K562 (cell line): ENCODE data around the gene CCDC106. TPM values are rescaled to one million over a fixed set of nuclear protein-coding genes. Genes with fewer than 3 reads are reported as not detected.
A peak's percentile ranks its signal among the peaks of the same experiment; 100 is the strongest.

Experiments
- CC2D1A ChIP-seq: fragments of 450-650 bp; IDR thresholded peaks from 2 replicates; pipeline ENCODE4 v1.6.1; 2017; ENCODE audit warnings: mild to moderate bottlenecking
- FIP1L1 ChIP-seq: fragments of 200-400 bp; formaldehyde crosslinking; IDR thresholded peaks from 2 replicates; pipeline ENCODE4 v1.6.1; 2018; ENCODE audit warnings: mild to moderate bottlenecking, low read depth, low read length; ENCODE audit not compliant: poor library complexity, severe bottlenecking
- FOXP1 ChIP-seq: sonication (generic); formaldehyde crosslinking; IDR thresholded peaks from 2 replicates; pipeline ENCODE4 v1.8.0; 2022; ENCODE audit warnings: mild to moderate bottlenecking, missing genetic modification reagents
- KLF6 ChIP-seq: fragments of 250-450 bp; sonication (Bioruptor Pico); IDR thresholded peaks from 2 replicates; pipeline ENCODE4 v1.4.0; 2020; ENCODE audit warnings: mild to moderate bottlenecking, moderate library complexity, borderline replicate concordance
- NFIX ChIP-seq: fragments of 250-450 bp; sonication (Bioruptor Pico); IDR thresholded peaks from 2 replicates; pipeline ENCODE4 v1.4.0; 2020; ENCODE audit warnings: low read depth, mild to moderate bottlenecking, moderate library complexity
- PHF8 ChIP-seq: fragments of 200-600 bp; sonication (generic); IDR thresholded peaks from 2 replicates; pipeline ENCODE4 v1.6.1; 2012; ENCODE audit warnings: mixed run types, mild to moderate bottlenecking, inconsistent platforms, low read length, moderate library complexity, borderline replicate concordance
- PRPF4 ChIP-seq: fragments of 200-400 bp; formaldehyde crosslinking; IDR thresholded peaks from one replicate; pipeline ENCODE4 v1.6.1; 2017; ENCODE audit warnings: low read length, low read depth, mild to moderate bottlenecking; ENCODE audit not compliant: insufficient read depth, poor library complexity, severe bottlenecking
- ZNF586 ChIP-seq: fragments of 450-650 bp; formaldehyde crosslinking; conservative IDR thresholded peaks from 2 replicates; pipeline ENCODE4 v1.4.0; 2020; ENCODE audit warnings: mild to moderate bottlenecking, moderate library complexity
- polyA plus RNA-seq, 8 experiments: library from polyadenylated mRNA; depleted of rRNA in 4 of 8; stranded (reverse) in 5 of 8; unstranded in 3 of 8; fragments of >200 nt; fragmentation: Nextera tagmentation in 2 of 8; fragmentation: Illumina TruSeq in 1 of 8; extraction: Ambion mirVana in 2 of 8; extraction: Trizol in 1 of 8; gene quantifications; 2 replicates each; pipeline versions ENCODE4 v1.2.1 to v1.2.3, GENCODE V29; 2011 to 2014; ENCODE audit warnings: inconsistent platforms in 1 of 8, missing spikeins in 1 of 8
- total RNA-seq, 7 experiments: library from RNA; depleted of rRNA in 6 of 7; stranded (reverse); fragments of >200 nt in 6 of 7; fragmentation: Illumina TruSeq in 2 of 7; extraction: Trizol in 2 of 7; gene quantifications; 2 replicates each; pipeline versions ENCODE4 v1.2.1 to v1.2.3, GENCODE V29; 2011 to 2021; ENCODE audit warnings: low replicate concordance in 1 of 7
- TF ChIP-seq, protein P1 (sequence below), 3 experiments: fragments of 200-800 bp in 1 of 3; fragments of 250-450 bp in 1 of 3; fragments of 450-650 bp in 1 of 3; sonication (Bioruptor Pico) in 1 of 3; sonication (Bioruptor generic) in 1 of 3; formaldehyde crosslinking in 1 of 3; IDR thresholded peaks; 2 replicates each; pipeline versions ENCODE4 v1.6.1 to v1.8.0; 2016 to 2022; ENCODE audit warnings: mild to moderate bottlenecking in 2 of 3, missing genetic modification characterization in 2 of 3, missing compliant biosample characterization in 1 of 3, moderate library complexity in 1 of 3
- TF ChIP-seq, protein P2 (sequence below), 2 experiments: IDR thresholded peaks; 2 replicates each; pipeline ENCODE4 v1.6.1; 2011; ENCODE audit warnings: borderline replicate concordance in 1 of 2, control low read depth in 1 of 2, low read depth in 1 of 2, low read length in 1 of 2, mild to moderate bottlenecking in 1 of 2, mixed read lengths in 1 of 2, moderate library complexity in 1 of 2; ENCODE audit not compliant: insufficient read depth in 1 of 2, insufficient read length in 1 of 2, poor library complexity in 1 of 2, severe bottlenecking in 1 of 2; ENCODE audit errors: extremely low read depth in 1 of 2
- TF ChIP-seq, protein P3 (sequence below): fragments of 250-450 bp; sonication (Bioruptor Pico); IDR thresholded peaks from 2 replicates; pipeline ENCODE4 v1.4.0; 2020; ENCODE audit warnings: borderline replicate concordance
- TF ChIP-seq, protein P4 (sequence below): sonication (generic); formaldehyde crosslinking; IDR thresholded peaks from 2 replicates; pipeline ENCODE4 v1.8.1; 2023; ENCODE audit warnings: mild to moderate bottlenecking, missing genetic modification reagents
- TF ChIP-seq, protein P5 (sequence below): fragments of 450-650 bp; IDR thresholded peaks from 2 replicates; pipeline ENCODE4 v1.6.1; 2014; ENCODE audit warnings: low read depth, mild to moderate bottlenecking, moderate library complexity, borderline replicate concordance

Gene CCDC106
- total and polyA plus RNA-seq, 9 of the 15 experiments (the other 6 are each of a cell fraction or from before 2014, with no cell fraction given): 0.10 to 27.5 (median 15.0) TPM; not detected in 1

DNA sequence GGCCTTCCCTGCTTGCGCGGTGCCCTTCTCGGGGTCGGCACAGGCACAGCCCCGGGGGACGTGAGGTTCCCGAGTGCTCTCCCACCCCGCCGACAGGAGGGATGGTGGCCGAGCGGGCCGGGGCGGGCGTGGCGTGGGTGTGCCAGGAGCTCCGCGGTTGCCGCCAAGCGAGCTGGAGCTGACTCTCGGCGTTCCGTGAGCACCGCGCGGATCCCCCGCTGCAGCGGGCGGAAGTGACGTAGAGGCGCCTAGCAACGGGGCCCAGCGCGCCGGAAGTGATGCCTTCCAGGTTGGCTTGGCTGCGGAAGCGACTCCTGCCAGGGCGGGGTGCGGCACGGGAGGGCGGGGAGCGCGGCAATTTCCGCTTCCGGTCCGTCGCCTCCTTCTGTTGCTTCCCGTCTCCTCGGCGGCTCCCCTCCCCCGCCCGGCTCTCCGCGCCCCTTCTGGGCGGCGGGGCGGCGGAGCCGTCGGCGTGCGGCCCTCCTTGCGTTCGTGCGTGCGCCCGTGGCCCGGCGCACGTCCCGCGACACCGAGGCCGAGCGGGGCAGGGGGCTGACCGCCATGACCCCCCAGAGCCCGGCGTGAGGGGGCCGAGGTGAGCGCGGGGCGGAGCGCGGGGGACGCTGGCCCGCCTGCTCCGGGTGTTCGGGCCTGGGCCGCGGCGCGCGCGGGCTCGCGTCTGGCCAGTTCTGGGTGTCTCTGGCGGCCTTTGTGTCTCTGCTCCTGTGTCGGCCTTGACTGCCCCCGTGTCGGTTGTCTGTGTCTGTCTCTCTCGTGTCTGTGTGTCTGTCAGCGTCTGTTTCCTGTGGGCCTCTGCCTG is 27.0 kb downstream of the CCDC106 start, which contains the start of gene EPN1 (continued):
- TF ChIP-seq, protein P1, sequence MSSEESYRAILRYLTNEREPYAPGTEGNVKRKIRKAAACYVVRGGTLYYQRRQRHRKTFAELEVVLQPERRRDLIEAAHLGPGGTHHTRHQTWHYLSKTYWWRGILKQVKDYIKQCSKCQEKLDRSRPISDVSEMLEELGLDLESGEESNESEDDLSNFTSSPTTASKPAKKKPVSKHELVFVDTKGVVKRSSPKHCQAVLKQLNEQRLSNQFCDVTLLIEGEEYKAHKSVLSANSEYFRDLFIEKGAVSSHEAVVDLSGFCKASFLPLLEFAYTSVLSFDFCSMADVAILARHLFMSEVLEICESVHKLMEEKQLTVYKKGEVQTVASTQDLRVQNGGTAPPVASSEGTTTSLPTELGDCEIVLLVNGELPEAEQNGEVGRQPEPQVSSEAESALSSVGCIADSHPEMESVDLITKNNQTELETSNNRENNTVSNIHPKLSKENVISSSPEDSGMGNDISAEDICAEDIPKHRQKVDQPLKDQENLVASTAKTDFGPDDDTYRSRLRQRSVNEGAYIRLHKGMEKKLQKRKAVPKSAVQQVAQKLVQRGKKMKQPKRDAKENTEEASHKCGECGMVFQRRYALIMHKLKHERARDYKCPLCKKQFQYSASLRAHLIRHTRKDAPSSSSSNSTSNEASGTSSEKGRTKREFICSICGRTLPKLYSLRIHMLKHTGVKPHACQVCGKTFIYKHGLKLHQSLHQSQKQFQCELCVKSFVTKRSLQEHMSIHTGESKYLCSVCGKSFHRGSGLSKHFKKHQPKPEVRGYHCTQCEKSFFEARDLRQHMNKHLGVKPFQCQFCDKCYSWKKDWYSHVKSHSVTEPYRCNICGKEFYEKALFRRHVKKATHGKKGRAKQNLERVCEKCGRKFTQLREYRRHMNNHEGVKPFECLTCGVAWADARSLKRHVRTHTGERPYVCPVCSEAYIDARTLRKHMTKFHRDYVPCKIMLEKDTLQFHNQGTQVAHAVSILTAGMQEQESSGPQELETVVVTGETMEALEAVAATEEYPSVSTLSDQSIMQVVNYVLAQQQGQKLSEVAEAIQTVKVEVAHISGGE (CRISPR knock-in tag; IDR thresholded peaks at IDR 0.05): peak; percentile 79 to 98 (median 84); a peak in 5 of 6 replicates
- TF ChIP-seq CC2D1A (no peak), PRPF4 (no peak), FIP1L1 (peak; percentile 64), ZNF586 (CRISPR knock-in tag) (no peak), FOXP1 (CRISPR knock-in tag) (no peak), KLF6 (CRISPR knock-in tag) (peak; percentile 32; the same call in 1 of the 2 replicates), NFIX (CRISPR knock-in tag) (no peak), PHF8 (peak; percentile 91; the same call in 1 of the 2 replicates)
- TF ChIP-seq, protein P2, sequence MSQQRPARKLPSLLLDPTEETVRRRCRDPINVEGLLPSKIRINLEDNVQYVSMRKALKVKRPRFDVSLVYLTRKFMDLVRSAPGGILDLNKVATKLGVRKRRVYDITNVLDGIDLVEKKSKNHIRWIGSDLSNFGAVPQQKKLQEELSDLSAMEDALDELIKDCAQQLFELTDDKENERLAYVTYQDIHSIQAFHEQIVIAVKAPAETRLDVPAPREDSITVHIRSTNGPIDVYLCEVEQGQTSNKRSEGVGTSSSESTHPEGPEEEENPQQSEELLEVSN (IDR thresholded peaks at IDR 0.05; ENCODE audit: borderline replicate concordance in 1 of 2, extremely low read depth in 1 of 2, insufficient read depth in 1 of 2, insufficient read length in 1 of 2, low read depth in 1 of 2, low read length in 1 of 2, poor library complexity in 1 of 2, severe bottlenecking in 1 of 2): peak; percentile 30 to 74
- TF ChIP-seq, protein P3, sequence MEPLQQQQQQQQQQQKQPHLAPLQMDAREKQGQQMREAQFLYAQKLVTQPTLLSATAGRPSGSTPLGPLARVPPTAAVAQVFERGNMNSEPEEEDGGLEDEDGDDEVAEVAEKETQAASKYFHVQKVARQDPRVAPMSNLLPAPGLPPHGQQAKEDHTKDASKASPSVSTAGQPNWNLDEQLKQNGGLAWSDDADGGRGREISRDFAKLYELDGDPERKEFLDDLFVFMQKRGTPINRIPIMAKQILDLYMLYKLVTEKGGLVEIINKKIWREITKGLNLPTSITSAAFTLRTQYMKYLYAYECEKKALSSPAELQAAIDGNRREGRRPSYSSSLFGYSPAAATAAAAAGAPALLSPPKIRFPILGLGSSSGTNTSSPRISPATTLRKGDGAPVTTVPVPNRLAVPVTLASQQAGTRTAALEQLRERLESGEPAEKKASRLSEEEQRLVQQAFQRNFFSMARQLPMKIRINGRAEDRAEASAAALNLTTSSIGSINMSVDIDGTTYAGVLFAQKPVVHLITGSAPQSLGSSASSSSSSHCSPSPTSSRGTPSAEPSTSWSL (CRISPR knock-in tag): no peak
- TF ChIP-seq, protein P4, sequence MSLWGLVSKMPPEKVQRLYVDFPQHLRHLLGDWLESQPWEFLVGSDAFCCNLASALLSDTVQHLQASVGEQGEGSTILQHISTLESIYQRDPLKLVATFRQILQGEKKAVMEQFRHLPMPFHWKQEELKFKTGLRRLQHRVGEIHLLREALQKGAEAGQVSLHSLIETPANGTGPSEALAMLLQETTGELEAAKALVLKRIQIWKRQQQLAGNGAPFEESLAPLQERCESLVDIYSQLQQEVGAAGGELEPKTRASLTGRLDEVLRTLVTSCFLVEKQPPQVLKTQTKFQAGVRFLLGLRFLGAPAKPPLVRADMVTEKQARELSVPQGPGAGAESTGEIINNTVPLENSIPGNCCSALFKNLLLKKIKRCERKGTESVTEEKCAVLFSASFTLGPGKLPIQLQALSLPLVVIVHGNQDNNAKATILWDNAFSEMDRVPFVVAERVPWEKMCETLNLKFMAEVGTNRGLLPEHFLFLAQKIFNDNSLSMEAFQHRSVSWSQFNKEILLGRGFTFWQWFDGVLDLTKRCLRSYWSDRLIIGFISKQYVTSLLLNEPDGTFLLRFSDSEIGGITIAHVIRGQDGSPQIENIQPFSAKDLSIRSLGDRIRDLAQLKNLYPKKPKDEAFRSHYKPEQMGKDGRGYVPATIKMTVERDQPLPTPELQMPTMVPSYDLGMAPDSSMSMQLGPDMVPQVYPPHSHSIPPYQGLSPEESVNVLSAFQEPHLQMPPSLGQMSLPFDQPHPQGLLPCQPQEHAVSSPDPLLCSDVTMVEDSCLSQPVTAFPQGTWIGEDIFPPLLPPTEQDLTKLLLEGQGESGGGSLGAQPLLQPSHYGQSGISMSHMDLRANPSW (CRISPR knock-in tag): no peak
- TF ChIP-seq, protein P5, sequence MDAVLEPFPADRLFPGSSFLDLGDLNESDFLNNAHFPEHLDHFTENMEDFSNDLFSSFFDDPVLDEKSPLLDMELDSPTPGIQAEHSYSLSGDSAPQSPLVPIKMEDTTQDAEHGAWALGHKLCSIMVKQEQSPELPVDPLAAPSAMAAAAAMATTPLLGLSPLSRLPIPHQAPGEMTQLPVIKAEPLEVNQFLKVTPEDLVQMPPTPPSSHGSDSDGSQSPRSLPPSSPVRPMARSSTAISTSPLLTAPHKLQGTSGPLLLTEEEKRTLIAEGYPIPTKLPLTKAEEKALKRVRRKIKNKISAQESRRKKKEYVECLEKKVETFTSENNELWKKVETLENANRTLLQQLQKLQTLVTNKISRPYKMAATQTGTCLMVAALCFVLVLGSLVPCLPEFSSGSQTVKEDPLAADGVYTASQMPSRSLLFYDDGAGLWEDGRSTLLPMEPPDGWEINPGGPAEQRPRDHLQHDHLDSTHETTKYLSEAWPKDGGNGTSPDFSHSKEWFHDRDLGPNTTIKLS: peak; percentile 73
